Neural crest cell (in vitro differentiated cells): ENCODE measurements around the gene PTPRK. TPM values are rescaled to one million over a fixed set of nuclear protein-coding genes. Genes with fewer than 3 reads are reported as not detected.
"Not testable (repeated sequence)": the region's sequence is repeated elsewhere in the genome, so short reads cannot be mapped to it uniquely, and the experiment has no call there.

Experiments used
- DNase-seq: peaks from one replicate; pipeline ENCODE4 v3.0.0; 2021; ENCODE audit warnings: low read depth, mixed read lengths, low spot score
- H3K27ac Mint-ChIP-seq: one replicate; pipeline ENCODE4 v1.8.0; 2021; ENCODE audit warnings: mild to moderate bottlenecking, mixed read lengths; ENCODE audit not compliant: unreplicated experiment
- H3K27me3 Mint-ChIP-seq: 2 replicates; pipeline ENCODE4 v1.8.0; 2021; ENCODE audit warnings: low read depth, mild to moderate bottlenecking, mixed read lengths
- H3K36me3 Mint-ChIP-seq: 2 replicates; pipeline ENCODE4 v1.8.0; 2021; ENCODE audit warnings: low read depth, mild to moderate bottlenecking, mixed read lengths
- H3K4me1 Mint-ChIP-seq: 2 replicates; pipeline ENCODE4 v1.8.0; 2021; ENCODE audit warnings: mixed read lengths
- H3K4me3 Mint-ChIP-seq: one replicate; pipeline ENCODE4 v1.8.0; 2021; ENCODE audit warnings: mild to moderate bottlenecking, mixed read lengths
- H3K9me3 Mint-ChIP-seq: 2 replicates; pipeline ENCODE4 v1.8.0; 2021; ENCODE audit warnings: mixed read lengths
- CTCF ChIP-seq: fragments of 200-600 bp; sonication (generic); conservative IDR thresholded peaks from 2 replicates; pipeline ENCODE4 v1.5.0; 2021; ENCODE audit warnings: antibody characterized with exemption, mild to moderate bottlenecking
- total RNA-seq: library from RNA; stranded (reverse); gene quantifications from 2 replicates; pipeline ENCODE4 v1.2.1, GENCODE V29; 2021

PTPRK gene
- total RNA-seq, 1 donor from 2014 or later = 30.8 TPM

- no peak for TF ChIP-seq CTCF
Measured at GRCh38 chr6:128487746-128488145, 32.7 kb downstream of the PTPRK start.

GRCh38 chr6:128487055-128487454 is 33.3 kb downstream of the PTPRK start:
- H3K36me3 Mint-ChIP-seq = no peaks in the 10 kb centered on the region
- peaks cover 30% of the 10 kb centered on the region for H3K4me1 Mint-ChIP-seq
- H3K27ac Mint-ChIP-seq = no peak overlapping the region
- peak; percentile 44 for TF ChIP-seq CTCF
- H3K27me3 Mint-ChIP-seq = no peaks in the 10 kb centered on the region
- H3K4me3 Mint-ChIP-seq = no peak overlapping the region
- no peak for DNase-seq
- H3K9me3 Mint-ChIP-seq = no peaks in the 10 kb centered on the region

More at GRCh38 chr6:128487746-128488145, 32.7 kb downstream of the PTPRK start:
- no peak for DNase-seq
- H3K4me1 Mint-ChIP-seq = peaks cover 26% of the 10 kb centered on the region
- H3K27ac Mint-ChIP-seq = no peak overlapping the region
- H3K36me3 Mint-ChIP-seq = no peaks in the 10 kb centered on the region
- no peak overlapping the region for H3K4me3 Mint-ChIP-seq
- H3K9me3 Mint-ChIP-seq = no peaks in the 10 kb centered on the region
- H3K27me3 Mint-ChIP-seq = no peaks in the 10 kb centered on the region

GRCh38 chr6:128486580-128486979 is 33.8 kb downstream of the PTPRK start:
- not testable (repeated sequence) for H3K4me3 Mint-ChIP-seq, DNase-seq, H3K9me3 Mint-ChIP-seq, H3K27me3 Mint-ChIP-seq, H3K27ac Mint-ChIP-seq, H3K36me3 Mint-ChIP-seq
- H3K4me1 Mint-ChIP-seq = peaks cover 26% of the 10 kb centered on the region

- Mint-ChIP-seq H3K4me1 (peaks cover 21% of the 10 kb centered on the region), H3K27me3 (no peaks in the 10 kb centered on the region), H3K36me3 (no peaks in the 10 kb centered on the region), H3K9me3 (no peaks in the 10 kb centered on the region), H3K4me3 (no peak overlapping the region), H3K27ac (no peak overlapping the region)
- TF ChIP-seq CTCF = no peak
- no peak for DNase-seq
Measured at GRCh38 chr6:128483472-128484135, 36.8 kb downstream of the PTPRK start.

GRCh38 chr6:128482642-128483041 is 37.8 kb downstream of the PTPRK start:
- H3K9me3 Mint-ChIP-seq = no peaks in the 10 kb centered on the region
- peaks cover 21% of the 10 kb centered on the region for H3K4me1 Mint-ChIP-seq
- no peak for TF ChIP-seq CTCF
- H3K27me3 Mint-ChIP-seq = no peaks in the 10 kb centered on the region
- H3K4me3 Mint-ChIP-seq = no peak overlapping the region
- H3K27ac Mint-ChIP-seq = no peak overlapping the region
- DNase-seq = no peak
- H3K36me3 Mint-ChIP-seq = no peaks in the 10 kb centered on the region

GRCh38 chr6:128479991-128480390 is 40.4 kb downstream of the PTPRK start:
- H3K4me1 Mint-ChIP-seq = peaks cover 21% of the 10 kb centered on the region
- no peak for TF ChIP-seq CTCF
- no peak overlapping the region for H3K4me3 Mint-ChIP-seq
- H3K27me3 Mint-ChIP-seq = no peaks in the 10 kb centered on the region
- no peaks in the 10 kb centered on the region for H3K36me3 Mint-ChIP-seq
- H3K27ac Mint-ChIP-seq = no peak overlapping the region
- no peaks in the 10 kb centered on the region for H3K9me3 Mint-ChIP-seq
- DNase-seq = no peak
